ENCODE results near the gene ALK.

DNA sequence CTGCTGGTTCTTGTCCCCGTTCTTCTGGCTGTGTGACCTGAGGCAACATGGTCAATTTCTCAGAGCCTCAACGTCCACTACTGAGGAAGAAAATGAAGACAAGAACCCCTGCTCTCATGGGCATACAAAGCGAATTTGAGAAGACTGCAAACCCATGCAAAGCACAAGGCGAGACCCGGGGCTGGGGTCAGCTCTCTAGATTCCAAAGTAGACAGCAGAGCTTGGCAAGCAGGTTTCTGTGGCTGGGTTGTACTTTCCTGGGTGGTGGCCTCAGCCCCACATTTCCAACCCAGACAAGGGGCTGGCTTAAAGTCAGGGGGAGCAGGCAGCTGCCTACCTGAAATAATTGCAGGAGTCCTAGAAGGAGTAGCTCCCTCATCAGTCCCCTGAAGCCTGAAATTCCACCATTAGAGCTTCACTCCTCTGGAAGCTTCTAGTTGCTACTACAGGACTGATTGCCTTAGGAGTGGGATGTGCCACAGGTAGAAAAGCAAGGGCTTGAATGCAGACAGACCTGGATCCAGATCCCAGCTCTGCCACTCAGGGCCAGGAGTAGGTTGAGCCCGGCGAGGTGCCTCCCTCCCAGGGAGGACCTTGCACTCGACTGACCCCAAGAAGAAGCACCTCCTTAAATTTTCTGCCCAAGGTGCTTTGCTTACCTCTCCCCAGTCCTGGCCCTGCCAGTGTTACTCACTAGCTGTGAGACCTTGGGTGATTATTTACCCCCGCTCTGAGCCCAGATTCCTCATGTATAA, 678.6 kb downstream of the ALK start:
- TF ChIP-seq POLR2A (IDR thresholded peaks at IDR 0.05) = no peak
- TF ChIP-seq CTCF (IDR thresholded peaks at IDR 0.05) = no peak

All from Peyer's patch (tissue), 4 donors.